ENCODE results near the gene ARL15. TPM values are rescaled to one million over a fixed set of nuclear protein-coding genes. Genes with fewer than 3 reads are reported as not detected.

Gene ARL15
- polyA plus RNA-seq, 2 donors = 4.0 to 7.8 TPM

GRCh38 chr5:54315736-54316528, 5.6 kb upstream of the ARL15 start:
- Histone ChIP-seq H3K9me3 (ENCODE audit: control insufficient read depth in 2 of 2, insufficient read depth in 1 of 2, low read depth in 1 of 2, low read length in 1 of 2) (no peaks in the 10 kb centered on the region), H3K4me1 (ENCODE audit: control insufficient read depth in 2 of 2, insufficient read depth in 2 of 2, low read length in 1 of 2) (no peaks in the 10 kb centered on the region), H3K36me3 (ENCODE audit: control insufficient read depth in 2 of 2, insufficient read depth in 2 of 2, low read length in 1 of 2) (no peaks in the 10 kb centered on the region), H3K27ac (ENCODE audit: low read depth in 2 of 2, low read length in 1 of 2) (no peak overlapping the region), H3K4me3 (ENCODE audit: low read depth in 1 of 2, low read length in 2 of 2) (no peak overlapping the region), H3K27me3 (ENCODE audit: control insufficient read depth in 1 of 2, insufficient read depth in 2 of 2, low read length in 2 of 2) (no peaks in the 10 kb centered on the region)
- 79 to 81% methylated on average over 5 of the region's 5 CpGs for WGBS, 2 donors

- Histone ChIP-seq H3K4me1 (ENCODE audit: control insufficient read depth in 2 of 2, insufficient read depth in 2 of 2, low read length in 1 of 2) (no peaks in the 10 kb centered on the region), H3K27ac (ENCODE audit: low read depth in 2 of 2, low read length in 1 of 2) (no peak overlapping the region), H3K9me3 (ENCODE audit: control insufficient read depth in 2 of 2, insufficient read depth in 1 of 2, low read depth in 1 of 2, low read length in 1 of 2) (no peaks in the 10 kb centered on the region), H3K4me3 (ENCODE audit: low read depth in 1 of 2, low read length in 2 of 2) (no peak overlapping the region), H3K36me3 (ENCODE audit: control insufficient read depth in 2 of 2, insufficient read depth in 2 of 2, low read length in 1 of 2) (no peaks in the 10 kb centered on the region), H3K27me3 (ENCODE audit: control insufficient read depth in 1 of 2, insufficient read depth in 2 of 2, low read length in 2 of 2) (no peaks in the 10 kb centered on the region)
- WGBS, 2 donors = 77 to 78% methylated on average over 7 of the region's 7 CpGs
Observed at GRCh38 chr5:54313311-54314270, 3.2 kb upstream of the ARL15 start.

GRCh38 chr5:54312499-54312898, 2.1 kb upstream of the ARL15 start:
- WGBS, 2 donors = 83 to 87% methylated on average over 3 of the region's 3 CpGs
- H3K36me3 ChIP-seq (ENCODE audit: control insufficient read depth in 2 of 2, insufficient read depth in 2 of 2, low read length in 1 of 2) = no peaks in the 10 kb centered on the region
- no peak overlapping the region for H3K4me3 ChIP-seq (ENCODE audit: low read depth in 1 of 2, low read length in 2 of 2)

GRCh38 chr5:54311176-54311677, 854 bp upstream of the ARL15 start:
- Histone ChIP-seq H3K36me3 (ENCODE audit: control insufficient read depth in 2 of 2, insufficient read depth in 2 of 2, low read length in 1 of 2) (no peaks in the 10 kb centered on the region), H3K27ac (ENCODE audit: low read depth in 2 of 2, low read length in 1 of 2) (peak overlapping the region; percentile 39 to 89), H3K4me3 (ENCODE audit: low read depth in 1 of 2, low read length in 2 of 2) (peak overlapping the region; percentile 73 to 100), H3K27me3 (ENCODE audit: control insufficient read depth in 1 of 2, insufficient read depth in 2 of 2, low read length in 2 of 2) (no peaks in the 10 kb centered on the region), H3K9me3 (ENCODE audit: control insufficient read depth in 2 of 2, insufficient read depth in 1 of 2, low read depth in 1 of 2, low read length in 1 of 2) (no peaks in the 10 kb centered on the region), H3K4me1 (ENCODE audit: control insufficient read depth in 2 of 2, insufficient read depth in 2 of 2, low read length in 1 of 2) (no peaks in the 10 kb centered on the region)
- 0% methylated on average over 16 of the region's 16 CpGs for WGBS, 2 donors

More at GRCh38 chr5:54312499-54312898, 2.1 kb upstream of the ARL15 start:
- Histone ChIP-seq H3K27me3 (ENCODE audit: control insufficient read depth in 1 of 2, insufficient read depth in 2 of 2, low read length in 2 of 2) (no peaks in the 10 kb centered on the region), H3K27ac (ENCODE audit: low read depth in 2 of 2, low read length in 1 of 2) (no peak overlapping the region), H3K4me1 (ENCODE audit: control insufficient read depth in 2 of 2, insufficient read depth in 2 of 2, low read length in 1 of 2) (no peaks in the 10 kb centered on the region), H3K9me3 (ENCODE audit: control insufficient read depth in 2 of 2, insufficient read depth in 1 of 2, low read depth in 1 of 2, low read length in 1 of 2) (no peaks in the 10 kb centered on the region)

GRCh38 chr5:54309691-54310432, 511 bp downstream of the ARL15 start:
- no peaks in the 10 kb centered on the region for H3K27me3 ChIP-seq (ENCODE audit: control insufficient read depth in 1 of 2, insufficient read depth in 2 of 2, low read length in 2 of 2)
- no peaks in the 10 kb centered on the region for H3K9me3 ChIP-seq (ENCODE audit: control insufficient read depth in 2 of 2, insufficient read depth in 1 of 2, low read depth in 1 of 2, low read length in 1 of 2)
- no peaks in the 10 kb centered on the region for H3K36me3 ChIP-seq (ENCODE audit: control insufficient read depth in 2 of 2, insufficient read depth in 2 of 2, low read length in 1 of 2)
- no peaks in the 10 kb centered on the region for H3K4me1 ChIP-seq (ENCODE audit: control insufficient read depth in 2 of 2, insufficient read depth in 2 of 2, low read length in 1 of 2)
- peak overlapping the region; percentile 91 to 92 for H3K27ac ChIP-seq (ENCODE audit: low read depth in 2 of 2, low read length in 1 of 2)
- H3K4me3 ChIP-seq (ENCODE audit: low read depth in 1 of 2, low read length in 2 of 2) = peak overlapping the region; percentile 72 to 100
- 0 to 1% methylated on average over 39 of the region's 39 CpGs for WGBS, 2 donors

GRCh38 chr5:54309276-54309675, 1.1 kb downstream of the ARL15 start:
- WGBS, 2 donors = 11 to 14% methylated on average over 10 of the region's 10 CpGs
- no peaks in the 10 kb centered on the region for H3K9me3 ChIP-seq (ENCODE audit: control insufficient read depth in 2 of 2, insufficient read depth in 1 of 2, low read depth in 1 of 2, low read length in 1 of 2)
- H3K4me3 ChIP-seq (ENCODE audit: low read depth in 1 of 2, low read length in 2 of 2) = peak overlapping the region; percentile 72 to 100
- no peaks in the 10 kb centered on the region for H3K27me3 ChIP-seq (ENCODE audit: control insufficient read depth in 1 of 2, insufficient read depth in 2 of 2, low read length in 2 of 2)
- no peaks in the 10 kb centered on the region for H3K4me1 ChIP-seq (ENCODE audit: control insufficient read depth in 2 of 2, insufficient read depth in 2 of 2, low read length in 1 of 2)
- no peaks in the 10 kb centered on the region for H3K36me3 ChIP-seq (ENCODE audit: control insufficient read depth in 2 of 2, insufficient read depth in 2 of 2, low read length in 1 of 2)
- no peak overlapping the region for H3K27ac ChIP-seq (ENCODE audit: low read depth in 2 of 2, low read length in 1 of 2)

GRCh38 chr5:54307583-54307982, 2.8 kb downstream of the ARL15 start:
- no peak overlapping the region for H3K27ac ChIP-seq (ENCODE audit: low read depth in 2 of 2, low read length in 1 of 2)
- no peak overlapping the region for H3K4me3 ChIP-seq (ENCODE audit: low read depth in 1 of 2, low read length in 2 of 2)
- H3K36me3 ChIP-seq (ENCODE audit: control insufficient read depth in 2 of 2, insufficient read depth in 2 of 2, low read length in 1 of 2) = no peaks in the 10 kb centered on the region
- no peaks in the 10 kb centered on the region for H3K4me1 ChIP-seq (ENCODE audit: control insufficient read depth in 2 of 2, insufficient read depth in 2 of 2, low read length in 1 of 2)
- 80 to 84% methylated on average over 3 of the region's 3 CpGs for WGBS, 2 donors
- no peaks in the 10 kb centered on the region for H3K27me3 ChIP-seq (ENCODE audit: control insufficient read depth in 1 of 2, insufficient read depth in 2 of 2, low read length in 2 of 2)
- H3K9me3 ChIP-seq (ENCODE audit: control insufficient read depth in 2 of 2, insufficient read depth in 1 of 2, low read depth in 1 of 2, low read length in 1 of 2) = no peaks in the 10 kb centered on the region

- H3K4me1 ChIP-seq (ENCODE audit: control insufficient read depth in 2 of 2, insufficient read depth in 2 of 2, low read length in 1 of 2) = no peaks in the 10 kb centered on the region
- no peaks in the 10 kb centered on the region for H3K9me3 ChIP-seq (ENCODE audit: control insufficient read depth in 2 of 2, insufficient read depth in 1 of 2, low read depth in 1 of 2, low read length in 1 of 2)
- H3K4me3 ChIP-seq (ENCODE audit: low read depth in 1 of 2, low read length in 2 of 2) = no peak overlapping the region
- 81 to 82% methylated on average over 1 of the region's 1 CpG for WGBS, 2 donors
- H3K27ac ChIP-seq (ENCODE audit: low read depth in 2 of 2, low read length in 1 of 2) = no peak overlapping the region
- H3K36me3 ChIP-seq (ENCODE audit: control insufficient read depth in 2 of 2, insufficient read depth in 2 of 2, low read length in 1 of 2) = no peaks in the 10 kb centered on the region
- no peaks in the 10 kb centered on the region for H3K27me3 ChIP-seq (ENCODE audit: control insufficient read depth in 1 of 2, insufficient read depth in 2 of 2, low read length in 2 of 2)
Observed at GRCh38 chr5:54306893-54307292, 3.5 kb downstream of the ARL15 start.

GRCh38 chr5:54305737-54306136, 4.6 kb downstream of the ARL15 start:
- no peaks in the 10 kb centered on the region for H3K4me1 ChIP-seq (ENCODE audit: control insufficient read depth in 2 of 2, insufficient read depth in 2 of 2, low read length in 1 of 2)

More at GRCh38 chr5:54305737-54306136, 4.6 kb downstream of the ARL15 start:
- Histone ChIP-seq H3K9me3 (ENCODE audit: control insufficient read depth in 2 of 2, insufficient read depth in 1 of 2, low read depth in 1 of 2, low read length in 1 of 2) (no peaks in the 10 kb centered on the region), H3K36me3 (ENCODE audit: control insufficient read depth in 2 of 2, insufficient read depth in 2 of 2, low read length in 1 of 2) (no peaks in the 10 kb centered on the region), H3K27me3 (ENCODE audit: control insufficient read depth in 1 of 2, insufficient read depth in 2 of 2, low read length in 2 of 2) (no peaks in the 10 kb centered on the region), H3K4me3 (ENCODE audit: low read depth in 1 of 2, low read length in 2 of 2) (no peak overlapping the region), H3K27ac (ENCODE audit: low read depth in 2 of 2, low read length in 1 of 2) (no peak overlapping the region)
- 89 to 90% methylated on average over 4 of the region's 4 CpGs for WGBS, 2 donors

All from esophagus (tissue), 2 donors.